ENCODE measurements around the gene FABP7.

Gene FABP7

GRCh38 chr6:122799916-122800686 is 20.6 kb downstream of the FABP7 start:
- no peak for DNase-seq

- DNase-seq = no peak
Observed at GRCh38 chr6:122800906-122801305, 21.4 kb downstream of the FABP7 start.

GRCh38 chr6:122801397-122801796 is 21.9 kb downstream of the FABP7 start:
- DNase-seq = no peak

- DNase-seq = no peak
Observed at GRCh38 chr6:122803171-122803661, 23.7 kb downstream of the FABP7 start.

- no peak for DNase-seq
Observed at GRCh38 chr6:122804962-122805485, 25.5 kb downstream of the FABP7 start.

GRCh38 chr6:122806291-122806690 is 26.8 kb downstream of the FABP7 start:
- DNase-seq = no peak

GRCh38 chr6:122808121-122808885 is 28.8 kb downstream of the FABP7 start:
- DNase-seq = no peak

GRCh38 chr6:122809001-122809400 is 29.5 kb downstream of the FABP7 start:
- DNase-seq = no peak

GRCh38 chr6:122809691-122810090 is 30.2 kb downstream of the FABP7 start:
- DNase-seq = no peak

- no peak for DNase-seq
Observed at GRCh38 chr6:122810189-122810588, 30.7 kb downstream of the FABP7 start.

- no peak for DNase-seq
Observed at GRCh38 chr6:122817358-122817757, 37.8 kb downstream of the FABP7 start.

GRCh38 chr6:122817766-122818165 is 38.2 kb downstream of the FABP7 start:
- no peak for DNase-seq

GRCh38 chr6:122818866-122819265 is 39.4 kb downstream of the FABP7 start:
- no peak for DNase-seq

- DNase-seq = no peak
Observed at GRCh38 chr6:122821095-122821494, 41.6 kb downstream of the FABP7 start.

GRCh38 chr6:122825163-122825562 is 45.6 kb downstream of the FABP7 start:
- no peak for DNase-seq

- DNase-seq = no peak
Observed at GRCh38 chr6:122829456-122829855, 49.9 kb downstream of the FABP7 start.

- DNase-seq = no peak
Observed at GRCh38 chr6:122831511-122831910, 52.0 kb downstream of the FABP7 start.

- no peak for DNase-seq
Observed at GRCh38 chr6:122832459-122832858, 52.9 kb downstream of the FABP7 start.

GRCh38 chr6:122833021-122833491 is 53.5 kb downstream of the FABP7 start:
- DNase-seq = no peak

Data from activated CD4-positive, alpha-beta T cell treated with anti-CD3 and anti-CD28 coated beads, Interleukin-2, amount 50 U/mL, for 1 hour (primary cell).